ENCODE measurements around the gene SH3GLB1. TPM values are rescaled to one million over a fixed set of nuclear protein-coding genes. Genes with fewer than 3 reads are reported as not detected.

The SH3GLB1 gene
- total and polyA plus RNA-seq, 10 of the 15 experiments (the other 5 are each of a cell fraction or from before 2014, with no cell fraction given) = 18.0 to 59.0 (median 36.5) TPM

DNA sequence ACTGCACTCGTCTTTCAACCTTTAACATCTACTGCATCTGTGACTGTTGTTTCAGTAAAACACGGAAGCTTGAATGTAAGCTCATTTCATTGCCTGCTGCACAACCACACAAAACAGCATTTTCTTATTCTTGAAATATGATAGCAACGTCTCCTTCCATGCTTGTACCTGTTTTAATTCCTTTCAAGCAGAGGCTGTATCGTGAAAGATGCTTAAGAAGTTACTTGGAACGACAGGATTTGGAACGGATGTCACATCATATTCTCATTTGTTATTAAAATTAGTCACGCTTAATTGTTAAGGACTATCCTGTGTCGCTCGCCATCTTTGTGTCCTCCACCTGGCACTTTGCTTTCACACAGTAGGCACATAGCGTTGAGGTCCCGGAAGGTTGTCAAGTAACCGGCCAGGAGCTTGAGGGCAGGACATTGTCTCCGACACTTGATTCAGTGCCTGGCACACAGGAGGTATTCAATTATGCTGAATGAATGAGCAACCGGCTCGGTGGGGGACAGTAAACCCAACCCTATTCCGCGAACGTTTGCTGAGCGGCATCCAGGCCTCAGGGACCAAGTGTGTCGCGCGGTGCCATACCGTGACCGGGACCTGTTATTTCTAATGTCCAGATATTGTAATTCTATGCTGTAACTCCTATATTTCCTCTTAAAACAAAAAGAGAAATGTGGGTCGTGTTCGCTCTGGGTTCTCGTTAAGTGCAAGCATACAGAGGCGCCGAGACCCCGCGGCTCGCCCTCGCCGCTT, 499 bp upstream of the SH3GLB1 start (continued):
- TF ChIP-seq ZNF217 (IDR thresholded peaks at IDR 0.05) (no peak), NRF1 (conservative IDR thresholded peaks at IDR 0.05; ENCODE audit: low read depth, low read length) (no peak), KLF5 (IDR thresholded peaks at IDR 0.05; ENCODE audit: partially characterized antibody) (no peak), KDM1A (IDR thresholded peaks at IDR 0.05; ENCODE audit: borderline replicate concordance) (no peak), BHLHE40 (IDR thresholded peaks at IDR 0.05; ENCODE audit: borderline replicate concordance in 1 of 2, low read depth in 2 of 2, low read length in 1 of 2) (no peak), IKZF2 (IDR thresholded peaks at IDR 0.05) (no peak), RB1 (IDR thresholded peaks at IDR 0.05; ENCODE audit: borderline replicate concordance) (no peak), FOS (IDR thresholded peaks at IDR 0.05; ENCODE audit: borderline replicate concordance, extremely low read depth, insufficient read length) (no peak), HDGF (IDR thresholded peaks at IDR 0.05) (no peak), TCF7 (IDR thresholded peaks at IDR 0.05; ENCODE audit: borderline replicate concordance) (no peak), TARDBP (IDR thresholded peaks at IDR 0.05; ENCODE audit: borderline replicate concordance) (no peak), BCL11A (IDR thresholded peaks at IDR 0.05; ENCODE audit: low read depth, low read length) (no peak)
- TF ChIP-seq, protein P1, sequence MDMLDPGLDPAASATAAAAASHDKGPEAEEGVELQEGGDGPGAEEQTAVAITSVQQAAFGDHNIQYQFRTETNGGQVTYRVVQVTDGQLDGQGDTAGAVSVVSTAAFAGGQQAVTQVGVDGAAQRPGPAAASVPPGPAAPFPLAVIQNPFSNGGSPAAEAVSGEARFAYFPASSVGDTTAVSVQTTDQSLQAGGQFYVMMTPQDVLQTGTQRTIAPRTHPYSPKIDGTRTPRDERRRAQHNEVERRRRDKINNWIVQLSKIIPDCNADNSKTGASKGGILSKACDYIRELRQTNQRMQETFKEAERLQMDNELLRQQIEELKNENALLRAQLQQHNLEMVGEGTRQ (IDR thresholded peaks at IDR 0.05; ENCODE audit: borderline replicate concordance, low read depth, low read length) = no peak
- TF ChIP-seq, protein P2, sequence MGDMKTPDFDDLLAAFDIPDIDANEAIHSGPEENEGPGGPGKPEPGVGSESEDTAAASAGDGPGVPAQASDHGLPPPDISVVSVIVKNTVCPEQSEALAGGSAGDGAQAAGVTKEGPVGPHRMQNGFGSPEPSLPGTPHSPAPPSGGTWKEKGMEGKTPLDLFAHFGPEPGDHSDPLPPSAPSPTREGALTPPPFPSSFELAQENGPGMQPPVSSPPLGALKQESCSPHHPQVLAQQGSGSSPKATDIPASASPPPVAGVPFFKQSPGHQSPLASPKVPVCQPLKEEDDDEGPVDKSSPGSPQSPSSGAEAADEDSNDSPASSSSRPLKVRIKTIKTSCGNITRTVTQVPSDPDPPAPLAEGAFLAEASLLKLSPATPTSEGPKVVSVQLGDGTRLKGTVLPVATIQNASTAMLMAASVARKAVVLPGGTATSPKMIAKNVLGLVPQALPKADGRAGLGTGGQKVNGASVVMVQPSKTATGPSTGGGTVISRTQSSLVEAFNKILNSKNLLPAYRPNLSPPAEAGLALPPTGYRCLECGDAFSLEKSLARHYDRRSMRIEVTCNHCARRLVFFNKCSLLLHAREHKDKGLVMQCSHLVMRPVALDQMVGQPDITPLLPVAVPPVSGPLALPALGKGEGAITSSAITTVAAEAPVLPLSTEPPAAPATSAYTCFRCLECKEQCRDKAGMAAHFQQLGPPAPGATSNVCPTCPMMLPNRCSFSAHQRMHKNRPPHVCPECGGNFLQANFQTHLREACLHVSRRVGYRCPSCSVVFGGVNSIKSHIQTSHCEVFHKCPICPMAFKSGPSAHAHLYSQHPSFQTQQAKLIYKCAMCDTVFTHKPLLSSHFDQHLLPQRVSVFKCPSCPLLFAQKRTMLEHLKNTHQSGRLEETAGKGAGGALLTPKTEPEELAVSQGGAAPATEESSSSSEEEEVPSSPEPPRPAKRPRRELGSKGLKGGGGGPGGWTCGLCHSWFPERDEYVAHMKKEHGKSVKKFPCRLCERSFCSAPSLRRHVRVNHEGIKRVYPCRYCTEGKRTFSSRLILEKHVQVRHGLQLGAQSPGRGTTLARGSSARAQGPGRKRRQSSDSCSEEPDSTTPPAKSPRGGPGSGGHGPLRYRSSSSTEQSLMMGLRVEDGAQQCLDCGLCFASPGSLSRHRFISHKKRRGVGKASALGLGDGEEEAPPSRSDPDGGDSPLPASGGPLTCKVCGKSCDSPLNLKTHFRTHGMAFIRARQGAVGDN (IDR thresholded peaks at IDR 0.05) = no peak
